HEK293T (cell line): Measurements from ENCODE around the gene RPL38.

Source experiments
- CTCF ChIA-PET: fragments of 350-600 bp; formaldehyde crosslinking; extraction: SDS; loops from one replicate; lab custom pipeline; 2021; ENCODE audit warnings: antibody characterized with exemption, inconsistent platforms; lab: Yijun Ruan, JAX
- POLR2A ChIA-PET: fragments of 350-600 bp; formaldehyde crosslinking; extraction: SDS; loops from one replicate; lab custom pipeline; 2020; ENCODE audit warnings: antibody characterized with exemption, inconsistent platforms; lab: Yijun Ruan, JAX
- DNase-seq: peaks from one replicate; pipeline ENCODE4 v3.0.0; 2012; ENCODE audit warnings: mixed read lengths; ENCODE audit errors: extremely low spot score
- ARNT ChIP-seq: fragments of 450-650 bp; IDR thresholded peaks from 2 replicates; pipeline ENCODE4 v1.6.1; 2017; ENCODE audit warnings: mild to moderate bottlenecking
- BHLHE40 ChIP-seq: fragments of 450-650 bp; IDR thresholded peaks from 2 replicates; pipeline ENCODE4 v1.6.1; 2016; ENCODE audit warnings: mild to moderate bottlenecking, moderate library complexity, borderline replicate concordance
- CTBP1 ChIP-seq: fragments of 450-650 bp; IDR thresholded peaks from 2 replicates; pipeline ENCODE4 v1.6.1; 2016; ENCODE audit warnings: borderline replicate concordance
- ELF4 ChIP-seq: fragments of 450-650 bp; IDR thresholded peaks from 2 replicates; pipeline ENCODE4 v1.6.1; 2017; ENCODE audit warnings: antibody characterized with exemption
- FOXA1 ChIP-seq: fragments of 450-650 bp; IDR thresholded peaks from 2 replicates; pipeline ENCODE4 v1.6.1; 2016; ENCODE audit warnings: mild to moderate bottlenecking
- FOXK2 ChIP-seq: fragments of 450-650 bp; IDR thresholded peaks from 2 replicates; pipeline ENCODE4 v1.6.1; 2016; ENCODE audit warnings: mild to moderate bottlenecking
- FOXM1 ChIP-seq: fragments of 450-650 bp; IDR thresholded peaks from 2 replicates; pipeline ENCODE4 v1.6.1; 2017; ENCODE audit warnings: mild to moderate bottlenecking, borderline replicate concordance
- HDGF ChIP-seq: fragments of 450-650 bp; IDR thresholded peaks from 2 replicates; pipeline ENCODE4 v1.6.1; 2017; ENCODE audit warnings: antibody characterized with exemption, borderline replicate concordance
- L3MBTL2 ChIP-seq: fragments of 450-650 bp; conservative IDR thresholded peaks from 2 replicates; pipeline ENCODE4 v1.6.1; 2016; ENCODE audit warnings: mild to moderate bottlenecking
- LEF1 ChIP-seq: fragments of 450-650 bp; IDR thresholded peaks from 2 replicates; pipeline ENCODE4 v1.6.1; 2017; ENCODE audit warnings: mild to moderate bottlenecking, borderline replicate concordance
- NFRKB ChIP-seq: fragments of 450-650 bp; IDR thresholded peaks from 2 replicates; pipeline ENCODE4 v1.6.1; 2016; ENCODE audit warnings: mild to moderate bottlenecking, moderate library complexity
- SP1 ChIP-seq: fragments of 450-650 bp; IDR thresholded peaks from 2 replicates; pipeline ENCODE4 v1.6.1; 2017
- SUZ12 ChIP-seq: fragments of 450-650 bp; IDR thresholded peaks from 2 replicates; pipeline ENCODE4 v1.6.1; 2016; ENCODE audit warnings: mild to moderate bottlenecking
- TARDBP ChIP-seq: fragments of 450-650 bp; IDR thresholded peaks from 2 replicates; pipeline ENCODE4 v1.6.1; 2016
- ZNF384 ChIP-seq: fragments of 450-650 bp; IDR thresholded peaks from 2 replicates; pipeline ENCODE4 v1.6.1; 2016
- TF ChIP-seq, protein P1 (sequence below): fragments of 450-650 bp; IDR thresholded peaks from 2 replicates; pipeline ENCODE4 v1.6.1; 2016

The RPL38 gene

DNA sequence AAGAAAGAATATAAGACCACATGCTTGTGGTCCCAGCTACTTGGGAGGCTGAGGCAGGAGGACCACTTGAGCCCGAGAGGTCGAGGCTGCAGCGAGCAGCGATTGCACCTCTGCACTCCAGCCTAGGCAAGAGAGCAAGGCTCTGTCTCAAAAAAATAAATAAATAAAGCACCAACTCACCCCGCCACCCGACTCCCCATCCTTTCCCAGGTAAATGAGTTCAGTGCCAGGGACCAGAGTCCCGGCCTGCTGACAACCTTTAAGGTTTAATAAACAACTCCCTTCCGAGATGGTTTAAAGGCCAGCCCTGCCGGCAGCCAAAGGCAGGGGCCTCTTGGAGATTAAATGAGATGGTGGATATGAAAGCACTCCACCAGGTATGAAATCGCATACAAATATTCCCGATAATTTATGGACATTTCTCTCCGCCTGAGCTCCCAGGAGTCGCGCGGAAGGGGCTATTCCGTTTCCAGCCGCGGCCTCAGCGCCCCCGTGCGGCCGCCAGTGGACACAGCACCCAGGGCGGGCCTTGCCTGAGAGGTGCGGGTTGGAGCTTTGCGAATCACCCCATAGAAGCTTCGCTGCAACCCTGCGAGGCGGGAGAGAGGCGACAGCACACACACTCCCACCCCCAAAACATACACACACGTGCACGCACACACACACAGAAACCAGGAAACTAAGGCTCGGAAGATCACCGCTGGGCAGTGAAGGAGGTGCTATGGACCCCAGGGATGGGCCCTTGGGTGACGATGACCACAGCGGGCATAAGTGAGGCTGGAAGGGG is 4.0 kb upstream of the RPL38 start:
- DNase-seq, result peak; percentile 86
- ChIA-PET POLR2A (interaction anchor here (0.9 to 1.3 kb wide), 2 partner anchors 9 to 12 kb away, joined by 4 read pairs; no protein-coding TSS in a partner anchor), CTCF (interaction anchor here (0.6 to 2.8 kb wide), 16 partner anchors 9 to 1716 kb away, joined by 3 to 29 read pairs (median 4); no protein-coding TSS in a partner anchor)
- TF ChIP-seq LEF1, result no peak
- TF ChIP-seq HDGF, result no peak
- no peak for TF ChIP-seq SUZ12
- no peak for TF ChIP-seq L3MBTL2
- TF ChIP-seq NFRKB, result no peak
- TF ChIP-seq SP1, result no peak
- no peak for TF ChIP-seq CTBP1
- no peak for TF ChIP-seq ARNT
- TF ChIP-seq FOXM1, result no peak
- no peak for TF ChIP-seq ZNF384

DNA sequence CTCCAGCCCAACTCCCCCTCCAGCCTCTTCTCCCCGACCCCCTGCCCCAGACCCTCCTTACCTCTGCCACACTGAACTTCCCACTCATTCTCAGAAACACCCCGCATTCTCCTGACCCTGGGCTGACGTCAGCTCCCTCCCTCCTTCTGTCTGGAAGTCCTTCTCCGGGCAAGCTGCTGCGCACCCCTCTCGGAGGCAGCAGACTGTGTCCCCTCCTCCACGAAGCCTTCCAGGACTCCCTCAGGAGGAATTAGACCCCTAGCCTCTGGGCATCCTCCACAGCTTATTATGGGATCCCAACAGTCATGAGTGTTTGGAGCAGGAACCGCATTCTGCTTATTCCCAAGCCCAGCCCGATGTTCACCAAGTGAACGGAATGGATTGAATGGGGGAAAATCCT is 3.4 kb upstream of the RPL38 start:
- no peak for DNase-seq
- TF ChIP-seq NFRKB (no peak), CTBP1 (no peak), ELF4 (no peak), FOXM1 (no peak), ARNT (no peak), HDGF (no peak), FOXA1 (no peak), L3MBTL2 (no peak), ZNF384 (no peak), TARDBP (no peak), BHLHE40 (no peak), SP1 (no peak), FOXK2 (no peak), SUZ12 (no peak), LEF1 (no peak)
- TF ChIP-seq, protein P1, sequence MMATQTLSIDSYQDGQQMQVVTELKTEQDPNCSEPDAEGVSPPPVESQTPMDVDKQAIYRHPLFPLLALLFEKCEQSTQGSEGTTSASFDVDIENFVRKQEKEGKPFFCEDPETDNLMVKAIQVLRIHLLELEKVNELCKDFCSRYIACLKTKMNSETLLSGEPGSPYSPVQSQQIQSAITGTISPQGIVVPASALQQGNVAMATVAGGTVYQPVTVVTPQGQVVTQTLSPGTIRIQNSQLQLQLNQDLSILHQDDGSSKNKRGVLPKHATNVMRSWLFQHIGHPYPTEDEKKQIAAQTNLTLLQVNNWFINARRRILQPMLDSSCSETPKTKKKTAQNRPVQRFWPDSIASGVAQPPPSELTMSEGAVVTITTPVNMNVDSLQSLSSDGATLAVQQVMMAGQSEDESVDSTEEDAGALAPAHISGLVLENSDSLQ, result no peak
- POLR2A ChIA-PET, result interaction anchor here (0.9 to 1.3 kb wide), 2 partner anchors 10 to 11 kb away, joined by 4 read pairs; no protein-coding TSS in a partner anchor
- CTCF ChIA-PET, result interaction anchor here (0.6 to 2.8 kb wide), 16 partner anchors 8 to 1716 kb away, joined by 3 to 29 read pairs (median 4); no protein-coding TSS in a partner anchor

GRCh38 chr17:74201250-74201649 is 2.2 kb upstream of the RPL38 start:
- TF ChIP-seq FOXM1 (no peak), CTBP1 (no peak), SP1 (no peak), L3MBTL2 (no peak), NFRKB (no peak)
- ChIA-PET POLR2A (no interaction called here), CTCF (interaction anchor here (1.8 to 2.8 kb wide), 3 partner anchors 10 to 14 kb away, joined by 3 to 29 read pairs (median 17); no protein-coding TSS in a partner anchor)
- DNase-seq, result no peak

GRCh38 chr17:74201948-74202347 is 1.5 kb upstream of the RPL38 start:
- TF ChIP-seq FOXK2, result no peak
- TF ChIP-seq, protein P1, result no peak
- TF ChIP-seq TARDBP, result no peak
- TF ChIP-seq SP1, result no peak
- no peak for TF ChIP-seq BHLHE40
- TF ChIP-seq FOXM1, result no peak
- no peak for TF ChIP-seq HDGF
- no peak for TF ChIP-seq ELF4
- no peak for TF ChIP-seq SUZ12
- DNase-seq, result no peak
- POLR2A ChIA-PET, result interaction anchor here (1.1 kb wide), 1 partner anchor 10 kb away, joined by 3 read pairs; no protein-coding TSS in a partner anchor
- CTCF ChIA-PET, result interaction anchor here (0.6 to 1.8 kb wide), 3 partner anchors 9 to 773 kb away, joined by 3 to 4 read pairs (median 3); no protein-coding TSS in a partner anchor

DNA sequence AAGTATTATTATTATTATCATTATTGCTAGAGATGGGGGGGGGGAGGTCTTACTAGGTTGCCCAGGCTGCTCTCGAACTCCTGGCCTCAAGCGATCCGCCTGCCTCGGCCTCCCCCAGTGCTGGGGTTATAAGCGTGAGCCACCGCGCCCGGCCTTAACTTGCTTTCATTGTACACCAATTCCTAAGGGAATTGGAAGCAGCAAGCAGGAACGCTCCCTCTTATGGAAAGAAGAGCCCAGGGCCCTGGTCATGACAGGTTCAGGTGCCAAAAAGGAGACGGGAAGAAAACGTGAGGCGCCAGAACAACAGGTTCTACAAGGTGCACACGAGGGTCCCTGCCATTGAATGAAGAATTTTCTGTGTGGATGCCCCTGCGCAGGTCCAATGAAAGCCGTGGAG is 540 bp upstream of the RPL38 start:
- CTCF ChIA-PET, result interaction anchor here (0.6 to 0.7 kb wide), 2 partner anchors 229 to 559 kb away, joined by 3 to 4 read pairs; no protein-coding TSS in a partner anchor
- TF ChIP-seq ZNF384 (no peak), SUZ12 (no peak)
- DNase-seq, result no peak
- POLR2A ChIA-PET, result interaction anchor here (0.7 to 1.9 kb wide), 8 partner anchors 8 to 93 kb away, joined by 3 to 10 read pairs (median 3); partner anchors contain the start of gene TTYH2

DNA sequence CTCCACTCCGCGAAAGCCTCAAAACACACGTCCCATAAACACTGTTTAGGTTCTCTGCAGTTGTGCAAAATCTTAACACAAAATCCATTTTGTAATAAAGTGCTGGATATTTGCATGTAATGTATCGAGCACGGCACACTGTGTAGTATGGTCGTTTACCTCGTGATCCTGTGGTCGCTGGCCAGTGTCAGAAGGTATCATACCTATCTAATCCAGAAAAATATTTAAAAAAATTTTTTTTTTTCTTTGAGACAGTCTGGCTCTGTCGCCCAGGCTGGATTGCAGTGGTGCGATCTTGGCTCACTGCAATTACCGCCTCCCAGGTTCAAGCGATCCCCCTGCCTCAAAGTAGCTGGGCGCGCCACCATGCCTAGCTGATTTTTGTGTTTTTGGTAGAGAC is 996 bp downstream of the RPL38 start:
- TF ChIP-seq ZNF384 (no peak), ELF4 (no peak), SP1 (no peak), SUZ12 (no peak), FOXM1 (no peak), ARNT (no peak), FOXA1 (no peak), FOXK2 (no peak), LEF1 (no peak), NFRKB (no peak), CTBP1 (no peak), HDGF (no peak), L3MBTL2 (no peak), BHLHE40 (no peak), TARDBP (no peak)
- TF ChIP-seq, protein P1, result no peak
- ChIA-PET POLR2A (interaction anchor here (0.7 to 1.9 kb wide), 8 partner anchors 8 to 187 kb away, joined by 3 to 10 read pairs (median 4); partner anchors contain the start of gene TTYH2), CTCF (no interaction called here)
- no peak for DNase-seq
